DOHH2 (cell line): ENCODE results near the gene HOXC6.

Experiments
- H3F3A ChIP-seq: fragments of 200-600 bp; sonication (generic), shearing (Covaris generic); 2 replicates; pipeline ENCODE4 v1.6.0; 2016; ENCODE audit warnings: antibody characterized with exemption, mild to moderate bottlenecking; ENCODE audit not compliant: control insufficient read depth, insufficient read depth
- H3K27ac ChIP-seq: fragments of 200-600 bp; sonication (generic); 2 replicates; pipeline ENCODE4 v1.5.1; 2014; ENCODE audit warnings: low read depth, mild to moderate bottlenecking, low read length, moderate library complexity
- H3K27me3 ChIP-seq: fragments of 200-600 bp; sonication (generic); 2 replicates; pipeline ENCODE4 v1.6.1; 2014; ENCODE audit warnings: mild to moderate bottlenecking, low read length, mixed read lengths; ENCODE audit not compliant: control insufficient read depth
- H3K36me3 ChIP-seq: fragments of 200-600 bp; sonication (generic); 2 replicates; pipeline ENCODE4 v1.6.1; 2014; ENCODE audit warnings: mild to moderate bottlenecking, low read length, moderate library complexity, mixed read lengths; ENCODE audit not compliant: control insufficient read depth
- H3K4me1 ChIP-seq: fragments of 200-600 bp; sonication (generic); 2 replicates; pipeline ENCODE4 v1.6.1; 2014; ENCODE audit warnings: mild to moderate bottlenecking, low read length, mixed read lengths; ENCODE audit not compliant: control insufficient read depth
- H3K4me2 ChIP-seq: fragments of 200-600 bp; sonication (generic); 2 replicates; pipeline ENCODE4 v1.6.0; 2014; ENCODE audit warnings: mild to moderate bottlenecking, low read length, moderate library complexity
- H3K4me3 ChIP-seq: fragments of 200-600 bp; sonication (generic); 2 replicates; pipeline ENCODE4 v1.5.1; 2014; ENCODE audit warnings: mild to moderate bottlenecking, low read length, mixed read lengths
- H3K79me2 ChIP-seq: fragments of 200-600 bp; sonication (generic); 2 replicates; pipeline ENCODE4 v1.6.1; 2014; ENCODE audit warnings: mild to moderate bottlenecking, low read length, mixed read lengths; ENCODE audit not compliant: control insufficient read depth
- H3K9me2 ChIP-seq: fragments of 200-600 bp; sonication (generic); replicated peaks from 2 replicates; pipeline ENCODE4 v1.6.1; 2014; ENCODE audit warnings: mild to moderate bottlenecking, low read length, mixed read lengths; ENCODE audit not compliant: control insufficient read depth
- H3K9me3 ChIP-seq: fragments of 200-600 bp; sonication (generic); 2 replicates; pipeline ENCODE4 v1.6.1; 2014; ENCODE audit warnings: antibody characterized with exemption, low read length, mixed read lengths; ENCODE audit not compliant: control insufficient read depth, insufficient read depth
- H4K20me1 ChIP-seq: fragments of 200-600 bp; sonication (generic); 2 replicates; pipeline ENCODE4 v1.6.0; 2014; ENCODE audit warnings: low read depth, mild to moderate bottlenecking, antibody characterized with exemption, low read length, moderate library complexity; ENCODE audit not compliant: control insufficient read depth, insufficient read depth
- EZH2phosphoT487 ChIP-seq: fragments of 200-600 bp; sonication (generic); IDR thresholded peaks from 2 replicates; pipeline ENCODE4 v1.6.1; 2017; ENCODE audit warnings: borderline replicate concordance, mild to moderate bottlenecking, antibody characterized with exemption, low read length, moderate library complexity, mixed read lengths
- TF ChIP-seq, protein P1 (sequence below): fragments of 200-600 bp; sonication (generic); IDR thresholded peaks from one replicate; pipeline ENCODE4 v1.5.1; 2014; ENCODE audit warnings: antibody characterized with exemption, mild to moderate bottlenecking, low read depth, low read length; ENCODE audit not compliant: poor library complexity, severe bottlenecking

The HOXC6 gene

DNA sequence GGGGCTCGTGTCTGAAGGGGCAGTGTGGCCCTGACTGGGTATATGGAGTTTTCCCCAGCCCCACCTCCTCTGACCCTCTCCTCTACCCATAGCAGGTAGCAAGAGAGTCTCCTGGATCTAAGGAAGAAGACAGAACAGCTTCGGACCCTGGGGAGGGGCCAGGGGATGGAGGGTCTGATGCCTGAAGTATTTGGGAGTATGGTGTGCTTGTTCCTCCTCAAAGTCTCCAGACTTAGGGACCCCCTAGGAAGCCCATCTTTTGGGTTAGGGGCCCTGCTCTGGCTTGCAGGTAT lies 20.0 kb upstream of the HOXC6 start:
- peaks cover 88% of the 10 kb centered on the region for H3K27me3 ChIP-seq
- H3K4me1 ChIP-seq: peaks cover 27% of the 10 kb centered on the region
- no peaks in the 10 kb centered on the region for H3K9me3 ChIP-seq
- no peaks in the 10 kb centered on the region; the same call in 1 of the 2 replicates for H3F3A ChIP-seq
- H3K9me2 ChIP-seq: no peaks in the 10 kb centered on the region
- TF ChIP-seq, protein P1, sequence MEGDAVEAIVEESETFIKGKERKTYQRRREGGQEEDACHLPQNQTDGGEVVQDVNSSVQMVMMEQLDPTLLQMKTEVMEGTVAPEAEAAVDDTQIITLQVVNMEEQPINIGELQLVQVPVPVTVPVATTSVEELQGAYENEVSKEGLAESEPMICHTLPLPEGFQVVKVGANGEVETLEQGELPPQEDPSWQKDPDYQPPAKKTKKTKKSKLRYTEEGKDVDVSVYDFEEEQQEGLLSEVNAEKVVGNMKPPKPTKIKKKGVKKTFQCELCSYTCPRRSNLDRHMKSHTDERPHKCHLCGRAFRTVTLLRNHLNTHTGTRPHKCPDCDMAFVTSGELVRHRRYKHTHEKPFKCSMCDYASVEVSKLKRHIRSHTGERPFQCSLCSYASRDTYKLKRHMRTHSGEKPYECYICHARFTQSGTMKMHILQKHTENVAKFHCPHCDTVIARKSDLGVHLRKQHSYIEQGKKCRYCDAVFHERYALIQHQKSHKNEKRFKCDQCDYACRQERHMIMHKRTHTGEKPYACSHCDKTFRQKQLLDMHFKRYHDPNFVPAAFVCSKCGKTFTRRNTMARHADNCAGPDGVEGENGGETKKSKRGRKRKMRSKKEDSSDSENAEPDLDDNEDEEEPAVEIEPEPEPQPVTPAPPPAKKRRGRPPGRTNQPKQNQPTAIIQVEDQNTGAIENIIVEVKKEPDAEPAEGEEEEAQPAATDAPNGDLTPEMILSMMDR: no peak
- no peak for TF ChIP-seq EZH2phosphoT487
- no peak overlapping the region for H3K4me2 ChIP-seq
- H3K4me3 ChIP-seq: no peak overlapping the region
- H3K27ac ChIP-seq: no peak overlapping the region
- no peaks in the 10 kb centered on the region for H3K36me3 ChIP-seq
- no peaks in the 10 kb centered on the region for H3K79me2 ChIP-seq
- no peaks in the 10 kb centered on the region for H4K20me1 ChIP-seq

DNA sequence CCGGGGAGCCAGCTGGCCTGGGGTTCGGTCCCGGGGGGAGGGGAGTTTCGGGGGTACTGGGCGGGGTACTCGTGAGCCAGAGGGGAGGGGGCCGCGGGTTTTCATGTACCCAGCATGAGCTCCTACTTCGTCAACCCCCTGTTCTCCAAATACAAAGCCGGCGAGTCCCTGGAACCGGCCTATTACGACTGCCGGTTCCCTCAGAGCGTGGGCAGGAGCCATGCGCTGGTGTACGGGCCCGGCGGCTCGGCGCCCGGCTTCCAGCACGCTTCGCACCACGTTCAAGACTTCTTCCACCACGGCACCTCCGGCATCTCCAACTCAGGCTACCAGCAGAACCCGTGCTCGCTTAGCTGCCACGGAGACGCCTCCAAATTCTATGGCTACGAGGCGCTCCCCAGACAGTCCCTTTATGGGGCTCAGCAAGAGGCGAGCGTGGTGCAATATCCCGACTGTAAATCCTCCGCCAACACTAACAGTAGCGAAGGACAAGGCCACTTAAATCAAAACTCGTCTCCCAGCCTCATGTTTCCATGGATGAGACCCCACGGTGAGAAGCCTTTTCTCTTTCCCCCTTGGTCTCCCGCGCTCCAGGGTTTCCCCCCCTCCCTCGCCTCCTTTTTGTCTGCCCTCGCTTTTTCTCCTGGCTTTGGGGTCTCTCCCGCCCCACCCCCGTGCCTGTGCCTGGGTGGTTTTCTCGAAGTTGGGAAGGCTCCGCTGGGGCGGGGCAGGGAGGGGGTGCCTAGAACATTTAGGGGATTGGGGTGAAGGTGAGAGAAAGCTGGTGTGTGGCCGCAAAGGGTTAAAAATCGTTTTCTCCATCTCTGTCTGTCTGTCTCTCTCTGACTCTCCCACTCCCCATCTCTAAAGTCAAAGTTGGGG lies 18.8 kb upstream of the HOXC6 start:
- Histone ChIP-seq H3K9me3 (no peaks in the 10 kb centered on the region), H3K27me3 (peaks cover 91% of the 10 kb centered on the region), H3K9me2 (no peaks in the 10 kb centered on the region), H4K20me1 (no peaks in the 10 kb centered on the region), H3F3A (no peaks in the 10 kb centered on the region; the same call in 1 of the 2 replicates), H3K27ac (no peak overlapping the region), H3K4me3 (no peak overlapping the region), H3K79me2 (no peaks in the 10 kb centered on the region), H3K4me2 (no peak overlapping the region), H3K36me3 (no peaks in the 10 kb centered on the region), H3K4me1 (peaks cover 27% of the 10 kb centered on the region)
- TF ChIP-seq, protein P1: no peak
- TF ChIP-seq EZH2phosphoT487: peak; percentile 91

DNA sequence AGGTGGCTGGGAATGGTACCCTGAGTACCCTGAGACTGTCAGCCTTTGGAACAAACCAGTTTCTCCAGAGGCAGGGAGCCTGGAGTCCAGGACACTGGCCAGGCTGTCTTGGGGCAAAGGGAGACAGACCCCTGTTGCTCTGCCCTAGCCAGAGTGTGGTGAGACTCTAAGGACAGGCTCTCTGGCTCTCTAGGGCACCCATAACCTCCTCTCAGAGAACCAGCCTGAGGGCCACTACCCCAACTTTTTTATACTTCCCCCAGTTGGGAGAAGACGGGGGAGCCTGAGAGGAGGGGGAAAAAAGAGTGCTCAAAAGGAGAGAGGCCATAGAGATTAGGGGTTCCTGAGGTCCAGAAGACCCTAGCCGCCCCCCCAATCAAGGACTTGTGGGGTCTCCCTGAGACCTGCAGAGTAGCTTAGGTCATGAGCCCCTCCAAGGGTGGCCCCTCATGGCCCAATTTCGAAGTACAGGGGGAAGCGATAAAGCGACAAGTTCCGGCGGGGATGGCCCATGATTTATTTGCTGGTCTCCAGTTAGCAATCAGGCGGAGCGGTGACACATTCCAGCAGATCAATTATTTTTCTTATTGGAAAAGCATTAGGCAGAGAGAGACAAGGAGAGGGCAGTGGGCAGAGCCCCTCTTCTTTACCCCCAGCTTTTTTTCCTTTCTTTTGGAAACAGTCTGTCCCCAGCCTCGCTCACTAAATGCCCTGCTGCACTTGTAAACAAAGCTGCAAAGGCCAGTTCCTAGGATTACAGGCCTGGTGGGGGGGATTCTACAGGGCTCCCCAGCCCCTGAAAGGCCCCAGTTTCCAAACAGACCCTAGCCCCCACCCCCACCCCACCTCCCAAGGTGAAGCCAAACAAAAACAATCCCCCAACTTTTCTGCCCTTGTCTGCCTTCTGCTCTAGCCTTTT lies 17.9 kb upstream of the HOXC6 start:
- H3K27me3 ChIP-seq: peaks cover 91% of the 10 kb centered on the region
- H3K9me2 ChIP-seq: no peaks in the 10 kb centered on the region
- TF ChIP-seq, protein P1: no peak
- TF ChIP-seq EZH2phosphoT487: 0 out of 2 replicates have a peak, but pooled peaks have one; percentile 14
- no peaks in the 10 kb centered on the region for H3K36me3 ChIP-seq
- H3K4me1 ChIP-seq: peaks cover 26% of the 10 kb centered on the region
- no peaks in the 10 kb centered on the region for H3K9me3 ChIP-seq
- no peaks in the 10 kb centered on the region for H4K20me1 ChIP-seq
- H3K79me2 ChIP-seq: no peaks in the 10 kb centered on the region
- no peak overlapping the region for H3K4me3 ChIP-seq
- no peak overlapping the region for H3K27ac ChIP-seq
- H3K4me2 ChIP-seq: no peak overlapping the region
- no peaks in the 10 kb centered on the region; the same call in 1 of the 2 replicates for H3F3A ChIP-seq
